B cell (primary cell): ENCODE results near the gene PLEKHA8. TPM values are rescaled to one million over a fixed set of nuclear protein-coding genes. Genes with fewer than 3 reads are reported as not detected.
A peak's percentile ranks its signal among the peaks of the same experiment; 100 is the strongest.

ENCODE experiments used
- ATAC-seq: fragments of 200-7000 bp; cut with Tn5 transposase; one replicate; pipeline ENCODE4 v1.10.0; 2021; ENCODE audit warnings: low read depth, mild to moderate bottlenecking, moderate number of reproducible peaks, moderate library complexity
- CTCF ChIA-PET: fragments of 350-600 bp; sonication (Branson Sonifier 250); formaldehyde crosslinking; loops from one replicate; lab custom pipeline; 2021; ENCODE audit warnings: antibody characterized with exemption, inconsistent platforms; lab: Charles Lee
- POLR2A ChIA-PET: fragments of 350-600 bp; sonication (Branson Sonifier 250); formaldehyde crosslinking; loops from one replicate; lab custom pipeline; 2021; ENCODE audit warnings: antibody characterized with exemption; lab: Charles Lee
- DNase-seq: peaks from one replicate; pipeline ENCODE4 v3.0.0; 2013
- H2AFZ ChIP-seq: 2 replicates; pipeline ENCODE4 v1.6.1; 2012; ENCODE audit warnings: mild to moderate bottlenecking, low read depth, low read length; ENCODE audit not compliant: insufficient read depth, poor library complexity, severe bottlenecking
- H3K27ac ChIP-seq, 2 donors: 1 replicate in 1 of 2; 2 replicates in 1 of 2; pipeline ENCODE4 v1.5.1; 2012 to 2013; ENCODE audit warnings: low read length in 2 of 2, mild to moderate bottlenecking in 2 of 2, moderate library complexity in 1 of 2
- H3K27me3 ChIP-seq, 4 experiments: fragments of 200-600 bp in 1 of 4; sonication (generic) in 1 of 4; replicated peaks in 1 of 4; 1 replicate in 2 of 4; 2 replicates in 2 of 4; pipeline versions ENCODE4 v1.6.1 to v1.7.0; 2013 to 2016; ENCODE audit warnings: low read length in 3 of 4, mild to moderate bottlenecking in 2 of 4, mixed read lengths in 1 of 4, moderate library complexity in 1 of 4; ENCODE audit not compliant: insufficient read depth in 4 of 4, control insufficient read depth in 3 of 4; ENCODE audit errors: control extremely low read depth in 1 of 4
- H3K36me3 ChIP-seq, 2 experiments: replicated peaks in 1 of 2; 1 replicate in 1 of 2; 2 replicates in 1 of 2; pipeline versions ENCODE4 v1.6.1 to v1.7.1; 2013; ENCODE audit warnings: low read length in 1 of 2; ENCODE audit not compliant: insufficient read depth in 2 of 2, control insufficient read depth in 1 of 2; ENCODE audit errors: control extremely low read depth in 1 of 2, extremely low read depth in 1 of 2
- H3K4me1 ChIP-seq, 2 donors: fragments of 200-600 bp in 1 of 2; sonication (generic) in 1 of 2; 1 replicate in 1 of 2; 2 replicates in 1 of 2; pipeline versions ENCODE4 v1.5.1 to v1.6.1; 2013 to 2017; ENCODE audit warnings: low read length in 2 of 2; ENCODE audit not compliant: control insufficient read depth in 2 of 2, insufficient read depth in 2 of 2
- H3K4me2 ChIP-seq: replicated peaks from 2 replicates; pipeline ENCODE3; 2012; ENCODE audit warnings: mild to moderate bottlenecking, low read depth, low read length; ENCODE audit not compliant: poor library complexity, severe bottlenecking
- H3K4me3 ChIP-seq, 5 experiments: fragments of 200-600 bp in 1 of 5; sonication (generic) in 1 of 5; 1 replicate in 3 of 5; 2 replicates in 2 of 5; pipeline versions ENCODE4 v1.5.1 to v1.7.0; 2011 to 2016; ENCODE audit warnings: low read length in 4 of 5, mild to moderate bottlenecking in 4 of 5, low read depth in 2 of 5, control low read depth in 1 of 5, moderate library complexity in 1 of 5; ENCODE audit not compliant: insufficient read depth in 1 of 5; ENCODE audit errors: control extremely low read depth in 1 of 5, extremely low read depth in 1 of 5
- H3K79me2 ChIP-seq: fragments of 200-600 bp; sonication (generic); one replicate; pipeline ENCODE4 v1.6.0; 2016; ENCODE audit warnings: low read length; ENCODE audit not compliant: control insufficient read depth, insufficient read depth
- H3K9ac ChIP-seq: fragments of 200-600 bp; sonication (generic); 2 replicates; pipeline ENCODE4 v1.6.1; 2017; ENCODE audit warnings: mild to moderate bottlenecking, low read length, moderate library complexity
- H3K9me3 ChIP-seq, 3 donors: one replicate each; pipeline versions ENCODE4 v1.6.1 to v1.7.1; 2013; ENCODE audit warnings: low read length in 2 of 3; ENCODE audit not compliant: control insufficient read depth in 2 of 3, insufficient read depth in 1 of 3; ENCODE audit errors: control extremely low read depth in 1 of 3
- H4K20me1 ChIP-seq: 2 replicates; pipeline ENCODE4 v1.6.0; 2012; ENCODE audit warnings: mild to moderate bottlenecking, low read length; ENCODE audit not compliant: insufficient read depth, control insufficient read depth, poor library complexity, severe bottlenecking
- H3K27ac Mint-ChIP-seq: one replicate; pipeline ENCODE4 v1.8.0; 2021; ENCODE audit warnings: mixed read lengths
- H3K27me3 Mint-ChIP-seq: one replicate; pipeline ENCODE4 v1.8.0; 2021; ENCODE audit warnings: mixed read lengths
- H3K4me1 Mint-ChIP-seq: one replicate; pipeline ENCODE4 v1.8.0; 2021; ENCODE audit warnings: mixed read lengths
- H3K4me3 Mint-ChIP-seq: one replicate; pipeline ENCODE4 v1.8.0; 2021; ENCODE audit warnings: mixed read lengths
- H3K9me3 Mint-ChIP-seq: one replicate; pipeline ENCODE4 v1.8.0; 2022; ENCODE audit warnings: mixed read lengths; ENCODE audit not compliant: insufficient read depth
- CTCF ChIP-seq: fragments of 200-600 bp; IDR thresholded peaks from one replicate; pipeline ENCODE4 v1.8.0; 2022; ENCODE audit warnings: antibody characterized with exemption, mild to moderate bottlenecking
- EZH2 ChIP-seq: IDR thresholded peaks from 2 replicates; pipeline ENCODE4 v1.6.1; 2012; ENCODE audit warnings: borderline replicate concordance, low read depth, mild to moderate bottlenecking, moderate library complexity, low read length; ENCODE audit not compliant: insufficient read depth, poor library complexity, severe bottlenecking
- WGBS: methylation state at CpG from one replicate; pipeline ENCODE4 v1.1.5; 2013; ENCODE audit warnings: missing lambda C conversion rate; ENCODE audit not compliant: insufficient coverage; 5-methylcytosine and 5-hydroxymethylcytosine counted together
- intact Hi-C: fragments of 100-400 bp; cut with micrococcal nuclease; formaldehyde crosslinking; loops from one replicate; pipeline ENCODE4 v1.10.0; 2022
- polyA plus RNA-seq: library from polyadenylated mRNA; depleted of rRNA; stranded (reverse); fragments of >200 nt; gene quantifications from 2 replicates; pipeline ENCODE4 v1.2.3, GENCODE V29; 2012
- total RNA-seq, 2 donors: library from RNA; stranded (reverse); fragments of 120-200 nt in 1 of 2; gene quantifications; 1 replicate in 1 of 2; 2 replicates in 1 of 2; pipeline versions ENCODE4 v1.2.3 to v1.2.4, GENCODE V29; 2013 to 2022

The PLEKHA8 gene
- total and polyA plus RNA-seq, 2 donors (not counting 1 experiment from before 2014, with no cell fraction given), result 1.7 to 10.5 TPM

GRCh38 chr7:30157204-30157603, 129.0 kb downstream of the PLEKHA8 start:
- no peaks in the 10 kb centered on the region for H3K9me3 Mint-ChIP-seq
- H3K4me3 Mint-ChIP-seq, result no peak overlapping the region
- Histone ChIP-seq H3K4me1 (peaks cover 19 to 20% of the 10 kb centered on the region in 2 donors), H3K79me2 (no peaks in the 10 kb centered on the region), H2AFZ (no peak overlapping the region), H3K4me3 (no peak overlapping the region), H3K9me3 (no peaks in the 10 kb centered on the region), H3K36me3 (no peaks in the 10 kb centered on the region), H3K4me2 (no peak overlapping the region), H4K20me1 (no peaks in the 10 kb centered on the region), H3K9ac (no peak overlapping the region), H3K27ac (no peak overlapping the region), H3K27me3 (no peaks in the 10 kb centered on the region)
- CTCF ChIA-PET, result no interaction called here
- H3K27me3 Mint-ChIP-seq, result no peaks in the 10 kb centered on the region
- ATAC-seq, result no peak
- 52% methylated on average over 8 of the region's 9 CpGs for WGBS
- no peak overlapping the region for H3K27ac Mint-ChIP-seq
- POLR2A ChIA-PET, result no interaction called here
- intact Hi-C loops, result no loop called here
- DNase-seq, result no peak
- peaks cover 31% of the 10 kb centered on the region for H3K4me1 Mint-ChIP-seq
- TF ChIP-seq CTCF (no peak), EZH2 (no peak)

DNA sequence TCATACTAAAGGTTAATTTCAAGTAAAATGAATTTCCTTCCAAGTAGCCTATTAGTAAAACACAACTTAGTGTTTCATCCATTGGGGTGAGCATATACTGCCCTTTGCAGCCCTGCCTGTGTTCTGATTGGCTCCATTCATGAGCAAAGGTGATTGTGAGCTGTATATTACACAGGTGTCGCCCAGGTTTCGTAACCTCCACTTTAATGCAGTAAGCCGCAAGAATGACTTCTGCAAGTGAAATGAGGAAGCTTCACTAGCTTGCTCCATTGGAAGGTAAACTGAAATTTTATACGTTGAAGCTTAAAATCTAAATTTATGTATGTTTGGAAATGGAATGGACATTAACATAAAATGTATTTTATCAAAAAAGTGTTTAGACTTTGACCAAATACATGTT, 131.0 kb downstream of the PLEKHA8 start:
- Histone ChIP-seq H3K79me2 (no peaks in the 10 kb centered on the region), H4K20me1 (no peaks in the 10 kb centered on the region), H3K4me1 (peaks cover 38% of the 10 kb centered on the region in 2 donors), H3K9ac (peak overlapping the region; percentile 8), H3K9me3 (no peaks in the 10 kb centered on the region), H3K4me2 (peak overlapping the region; percentile 57), H3K27me3 (no peaks in the 10 kb centered on the region), H3K4me3 (peak overlapping the region in 1 of 5 experiments; percentile 4), H3K27ac (no peak overlapping the region), H3K36me3 (no peaks in the 10 kb centered on the region), H2AFZ (peak overlapping the region; percentile 7)
- DNase-seq (peak; percentile 60), ATAC-seq (peak; percentile 60)
- Mint-ChIP-seq H3K4me3 (peak overlapping the region; percentile 70), H3K9me3 (no peaks in the 10 kb centered on the region), H3K27ac (peak overlapping the region; percentile 16), H3K27me3 (no peaks in the 10 kb centered on the region), H3K4me1 (peaks cover 49% of the 10 kb centered on the region)
- ChIA-PET POLR2A (interaction anchor here (0.9 kb wide), 1 partner anchor 24 kb away, joined by 3 read pairs; the partner anchor contains the start of gene MTURN), CTCF (interaction anchor here (0.9 kb wide), 1 partner anchor 405 kb away, joined by 3 read pairs; no protein-coding TSS in a partner anchor)
- 0% methylated on average over 1 of the region's 4 CpGs for WGBS
- TF ChIP-seq EZH2 (no peak), CTCF (no peak)
- intact Hi-C loops, result no loop called here
